NCI-H2227 (cell line): ENCODE measurements around the gene C3orf62.
"Not testable (repeated sequence)": the region's sequence is repeated elsewhere in the genome, so short reads cannot be mapped to it uniquely, and the experiment has no call there.

ENCODE experiments used
- DNase-seq: peaks from one replicate; lab custom pipeline; 2025; ENCODE audit not compliant: unreplicated experiment; lab: John Stamatoyannopoulos, UW

Gene C3orf62

GRCh38 chr3:49269443-49270155, 7.4 kb downstream of the C3orf62 start:
- no peak for DNase-seq

- no peak for DNase-seq
Observed at GRCh38 chr3:49266410-49267095, 10.5 kb downstream of the C3orf62 start.

- no peak for DNase-seq
Observed at GRCh38 chr3:49265661-49266386, 11.2 kb downstream of the C3orf62 start.

GRCh38 chr3:49263159-49263889, 13.7 kb downstream of the C3orf62 start:
- DNase-seq = no peak

- no peak for DNase-seq
Observed at GRCh38 chr3:49260806-49261324, 16.2 kb downstream of the C3orf62 start.

GRCh38 chr3:49257187-49257586, 19.8 kb downstream of the C3orf62 start:
- DNase-seq = no peak

GRCh38 chr3:49255718-49256511, 21.1 kb downstream of the C3orf62 start:
- DNase-seq = no peak

GRCh38 chr3:49255112-49255511, 21.9 kb downstream of the C3orf62 start:
- DNase-seq = no peak

GRCh38 chr3:49253512-49253911, 23.5 kb downstream of the C3orf62 start:
- DNase-seq = no peak

- no peak for DNase-seq
Observed at GRCh38 chr3:49248840-49249227, 28.2 kb downstream of the C3orf62 start.

- no peak for DNase-seq
Observed at GRCh38 chr3:49244581-49245205, 32.3 kb downstream of the C3orf62 start.

- not testable (repeated sequence) for DNase-seq
Observed at GRCh38 chr3:49240091-49240490, 36.9 kb downstream of the C3orf62 start.

- peak; percentile 1 for DNase-seq
Observed at GRCh38 chr3:49238274-49239127, 38.5 kb downstream of the C3orf62 start.

GRCh38 chr3:49237344-49237743, 39.7 kb downstream of the C3orf62 start:
- DNase-seq = no peak

- no peak for DNase-seq
Observed at GRCh38 chr3:49236226-49236625, 40.8 kb downstream of the C3orf62 start.

GRCh38 chr3:49228817-49229216, 48.2 kb downstream of the C3orf62 start:
- DNase-seq = not testable (repeated sequence)

- no peak for DNase-seq
Observed at GRCh38 chr3:49222002-49222401, 55.0 kb downstream of the C3orf62 start.

GRCh38 chr3:49220985-49221563, 56.0 kb downstream of the C3orf62 start:
- DNase-seq = not testable (repeated sequence)
